Central memory CD4-positive, alpha-beta T cell (primary cell): ENCODE measurements around the gene NDRG4.
A peak's percentile ranks its signal among the peaks of the same experiment; 100 is the strongest.
"Not testable (repeated sequence)": the region's sequence is repeated elsewhere in the genome, so short reads cannot be mapped to it uniquely, and the experiment has no call there.

Source experiments
- DNase-seq: peaks from one replicate; pipeline ENCODE4 v3.0.0; 2022

The NDRG4 gene

GRCh38 chr16:58466396-58466795 is 33.5 kb upstream of the NDRG4 start:
- no peak for DNase-seq

DNA sequence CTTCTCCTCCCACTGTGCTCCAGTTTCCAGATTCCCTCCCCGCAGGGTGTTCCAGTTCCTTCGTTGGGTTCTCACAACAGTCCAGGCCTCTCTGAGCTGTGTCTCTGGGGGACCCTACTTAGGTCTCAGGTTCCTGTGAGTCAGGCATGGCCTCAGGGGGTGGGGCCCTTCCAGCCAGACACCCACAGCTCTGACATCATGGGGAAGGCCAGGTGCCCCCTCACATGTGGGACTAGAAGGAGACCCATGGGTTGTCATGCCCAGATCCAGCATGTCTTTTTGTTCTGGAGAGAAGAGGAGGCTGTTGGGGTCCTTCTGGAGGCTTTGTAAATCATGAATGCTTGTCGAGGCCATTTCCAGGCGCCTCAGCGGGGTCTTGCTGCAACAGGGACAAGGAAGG is 32.0 kb upstream of the NDRG4 start:
- no peak for DNase-seq

DNA sequence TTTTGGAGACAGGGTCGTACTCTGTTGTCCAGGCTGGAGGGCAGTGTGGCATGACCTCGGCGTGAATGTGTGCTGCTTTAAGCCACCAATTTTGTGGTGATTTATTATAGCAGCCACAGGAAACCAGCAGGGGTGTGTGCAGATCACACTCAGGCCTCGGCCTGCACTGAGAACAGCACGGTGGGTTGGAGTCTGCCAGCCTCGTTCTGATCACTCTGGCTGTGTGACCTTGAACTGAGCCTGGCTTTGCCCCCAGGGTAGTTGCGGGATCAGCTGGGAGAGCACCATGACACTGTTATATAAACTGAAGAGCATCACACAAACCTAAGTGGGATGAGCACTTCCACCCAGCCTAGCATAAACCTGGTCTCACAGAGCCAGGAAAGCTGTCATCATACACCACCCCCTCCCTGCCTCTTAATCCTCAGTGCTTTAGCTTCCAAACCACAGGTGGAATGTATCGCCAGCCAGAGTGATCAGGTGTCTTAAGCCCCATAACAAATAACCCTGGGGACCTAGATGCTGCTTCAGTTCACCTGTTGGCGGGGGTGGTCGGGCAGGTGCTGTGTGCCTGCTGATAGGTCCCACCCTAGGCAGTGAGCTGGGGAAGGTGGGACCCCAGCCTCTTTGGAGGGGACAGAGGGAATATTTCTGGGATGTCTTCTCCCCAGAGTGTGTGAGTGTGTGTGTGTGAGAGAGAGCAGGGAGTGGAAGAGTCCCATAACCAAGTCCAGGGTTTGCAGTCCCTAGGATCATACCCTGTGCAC is 28.6 kb upstream of the NDRG4 start:
- DNase-seq, result no peak

DNA sequence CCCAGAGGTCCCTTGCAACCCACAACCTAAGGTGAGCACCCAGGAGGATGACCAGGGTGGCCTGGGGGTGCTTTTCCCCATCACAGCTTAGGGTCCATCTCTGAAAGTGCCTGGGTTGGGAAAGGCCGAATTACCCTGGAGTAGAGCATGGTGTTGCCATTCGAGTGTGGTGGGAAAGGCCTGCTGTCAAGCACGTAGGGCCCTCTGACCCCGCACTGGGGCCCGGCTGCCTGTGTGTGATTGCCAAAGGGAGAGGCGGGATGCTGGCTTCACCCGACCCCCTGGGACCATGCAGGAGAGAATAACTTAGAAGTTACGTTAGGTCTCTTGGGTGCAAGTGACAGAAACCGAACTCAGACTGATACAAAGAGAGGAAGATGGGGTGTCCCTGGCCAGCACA is 27.7 kb upstream of the NDRG4 start:
- DNase-seq, result no peak

- no peak for DNase-seq
These were observed 27.1 kb upstream of the NDRG4 start for GRCh38 chr16:58472827-58473226.

DNA sequence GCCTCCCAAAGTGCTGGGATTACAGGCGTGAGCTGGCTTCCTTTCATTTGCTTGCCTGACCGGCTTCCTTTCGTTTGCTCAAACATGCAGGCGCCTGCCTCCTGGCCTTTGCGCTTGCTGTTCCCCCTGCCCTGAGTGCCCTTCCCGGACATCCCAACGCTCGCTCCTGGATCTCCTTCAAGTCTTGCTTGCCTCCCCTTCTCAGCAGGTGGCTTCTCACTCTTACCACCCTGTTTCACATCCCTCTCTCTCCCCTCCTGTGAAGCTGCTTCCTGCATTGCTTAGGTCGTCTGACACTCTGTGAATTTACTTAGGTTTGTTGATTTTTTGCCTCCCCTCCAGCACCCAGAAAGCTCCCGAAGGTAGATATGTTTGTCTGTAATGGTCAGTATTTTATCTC is 25.6 kb upstream of the NDRG4 start:
- no peak for DNase-seq

GRCh38 chr16:58475091-58475619 is 24.8 kb upstream of the NDRG4 start:
- no peak for DNase-seq

DNA sequence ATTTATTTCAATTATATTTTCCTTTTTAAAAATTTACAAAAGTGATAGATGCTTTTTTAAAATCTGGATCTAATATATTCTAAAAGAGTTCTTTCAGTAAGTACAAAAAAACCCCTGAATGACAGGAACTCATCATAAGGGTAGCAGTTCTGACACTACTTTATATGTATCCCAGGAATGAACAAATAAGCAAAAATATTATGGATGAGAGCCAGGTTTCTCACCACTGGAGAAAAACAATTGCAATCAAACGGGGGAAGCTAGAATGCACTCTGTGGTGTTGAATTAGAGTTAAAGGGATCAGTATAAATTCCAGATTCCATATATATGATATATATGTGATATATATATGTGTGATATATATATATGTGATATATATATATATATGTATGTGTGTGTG is 23.2 kb upstream of the NDRG4 start:
- DNase-seq, result no peak

GRCh38 chr16:58478427-58478826 is 21.5 kb upstream of the NDRG4 start:
- DNase-seq, result no peak

GRCh38 chr16:58481226-58481869 is 18.6 kb upstream of the NDRG4 start:
- no peak for DNase-seq

DNA sequence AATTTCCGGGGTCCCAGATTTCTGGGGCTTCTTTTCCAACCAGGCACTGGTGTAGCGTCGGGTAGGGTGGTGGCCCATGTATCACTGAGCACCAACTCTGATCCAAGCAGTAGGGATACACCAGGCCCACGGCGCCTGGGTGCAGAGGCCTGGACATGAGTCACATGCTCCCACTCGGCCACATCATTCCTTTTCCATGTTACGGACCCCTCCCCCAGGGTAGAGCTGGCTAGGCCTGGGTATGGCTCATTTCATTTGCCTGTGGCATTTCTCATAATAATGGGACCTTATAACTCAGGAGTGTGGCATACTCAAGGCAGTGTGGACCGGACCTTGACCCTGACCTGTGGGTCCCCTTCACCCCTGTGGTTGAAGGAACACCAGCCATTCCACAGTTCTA is 18.0 kb upstream of the NDRG4 start:
- DNase-seq, result no peak

DNA sequence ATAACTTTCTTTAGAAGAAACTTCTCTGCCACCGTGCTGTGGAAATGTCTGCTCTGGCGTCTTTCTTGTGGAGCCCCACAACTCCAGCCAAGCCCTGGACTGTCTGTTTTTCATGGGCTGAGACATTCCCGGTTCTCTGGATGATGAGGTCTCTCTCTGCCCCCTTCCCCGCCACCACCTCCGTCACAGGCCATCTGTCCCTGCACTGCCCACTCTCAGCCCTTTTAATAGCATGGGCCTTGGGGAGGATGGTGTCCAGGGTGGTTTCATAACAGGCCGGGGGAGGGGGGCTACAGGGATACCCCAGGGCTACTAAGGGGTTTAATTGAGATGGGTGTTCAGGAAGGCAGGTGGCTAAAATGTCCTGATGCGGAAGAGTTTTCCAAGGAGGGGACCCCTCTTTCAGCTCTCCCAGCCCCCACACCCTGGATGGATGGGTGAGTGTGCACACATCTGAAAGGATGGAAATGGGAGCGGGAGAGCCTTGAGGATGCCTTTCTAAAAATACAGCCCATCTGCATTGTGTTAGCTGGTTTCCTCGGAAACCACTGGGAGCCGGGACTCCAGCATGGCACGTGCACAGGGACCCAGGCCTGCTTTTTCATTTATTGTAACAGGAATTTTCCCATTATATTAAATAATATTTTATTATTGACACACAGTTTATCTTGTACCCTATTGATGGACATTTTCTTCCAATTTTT is 14.6 kb upstream of the NDRG4 start:
- DNase-seq, result no peak

DNA sequence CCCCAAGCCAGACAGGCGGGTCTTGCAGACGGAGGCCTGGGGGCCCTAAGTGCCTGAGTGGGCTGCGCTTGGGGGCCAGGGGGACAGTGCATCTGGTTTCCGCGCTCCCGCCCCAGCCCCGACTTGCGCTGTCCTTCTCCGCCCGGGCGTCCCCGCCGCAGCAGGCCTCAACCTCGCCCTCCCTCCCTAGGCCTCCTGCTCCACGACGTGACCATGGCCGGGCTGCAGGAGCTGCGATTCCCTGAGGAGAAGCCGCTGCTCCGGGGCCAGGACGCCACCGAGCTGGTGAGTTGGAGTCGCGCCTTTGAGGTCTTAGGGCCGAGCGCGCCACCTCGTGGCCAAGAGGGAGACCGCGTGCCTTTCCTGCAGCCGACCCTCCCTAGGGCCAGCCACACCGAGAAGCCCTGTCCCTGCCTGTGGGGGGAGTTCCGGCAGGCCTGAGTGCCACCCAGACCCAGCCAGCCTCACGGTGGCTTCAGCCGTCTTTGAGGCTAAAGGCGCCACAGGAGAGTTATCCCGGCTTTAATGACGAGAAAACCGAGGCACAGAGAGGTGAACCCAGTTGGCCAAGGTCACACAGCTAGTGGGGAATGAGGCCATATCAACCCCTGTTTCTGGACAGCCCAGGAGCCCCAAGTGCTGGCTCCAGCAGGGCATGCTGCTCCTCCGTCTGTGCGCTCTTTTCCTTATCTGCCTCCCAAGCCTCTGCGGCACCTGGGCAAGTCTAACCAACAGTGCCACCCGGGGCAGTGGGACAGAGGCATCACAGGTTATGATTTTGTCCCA is 12.2 kb upstream of the NDRG4 start:
- peak; percentile 52 for DNase-seq

DNA sequence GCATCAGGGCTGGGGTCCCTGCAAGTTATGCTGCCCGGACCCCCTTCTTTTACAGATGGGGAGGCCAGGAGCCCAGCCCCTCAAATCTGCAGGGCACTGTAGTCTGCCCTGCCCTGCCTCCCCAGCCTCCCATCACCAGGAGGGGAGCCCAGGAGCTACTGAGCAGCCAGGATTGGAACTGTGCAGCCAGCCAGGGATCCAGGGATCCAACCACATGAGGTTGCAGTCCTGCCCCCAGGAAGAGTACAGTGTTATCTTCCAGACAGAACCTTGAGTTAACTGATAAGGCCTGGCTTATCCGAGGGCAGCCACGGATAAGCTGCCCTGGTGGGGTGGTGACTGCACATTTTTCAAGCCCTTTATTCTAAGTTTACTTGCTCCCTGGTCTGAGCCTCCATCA is 11.4 kb upstream of the NDRG4 start:
- no peak for DNase-seq

DNA sequence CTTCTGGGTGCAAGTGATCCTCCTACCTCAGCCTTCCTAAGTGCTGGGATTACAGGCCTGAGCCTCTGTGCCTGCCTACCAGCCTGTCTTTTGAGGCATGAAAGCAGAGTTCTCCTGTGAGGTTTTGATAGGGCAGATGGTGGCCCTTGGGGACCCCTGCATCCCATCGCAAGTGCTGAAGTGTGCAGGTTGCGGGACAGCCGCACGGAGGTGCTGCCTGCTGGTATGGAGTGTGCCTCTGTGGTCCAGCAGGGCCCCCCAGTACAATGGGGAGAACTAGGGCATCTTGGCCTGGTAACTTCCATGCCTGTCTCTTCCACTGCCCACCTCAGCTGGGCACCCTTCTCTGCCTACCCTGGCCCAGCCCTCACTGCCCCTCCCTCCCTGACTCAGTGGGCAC is 9.9 kb upstream of the NDRG4 start:
- DNase-seq, result no peak

DNA sequence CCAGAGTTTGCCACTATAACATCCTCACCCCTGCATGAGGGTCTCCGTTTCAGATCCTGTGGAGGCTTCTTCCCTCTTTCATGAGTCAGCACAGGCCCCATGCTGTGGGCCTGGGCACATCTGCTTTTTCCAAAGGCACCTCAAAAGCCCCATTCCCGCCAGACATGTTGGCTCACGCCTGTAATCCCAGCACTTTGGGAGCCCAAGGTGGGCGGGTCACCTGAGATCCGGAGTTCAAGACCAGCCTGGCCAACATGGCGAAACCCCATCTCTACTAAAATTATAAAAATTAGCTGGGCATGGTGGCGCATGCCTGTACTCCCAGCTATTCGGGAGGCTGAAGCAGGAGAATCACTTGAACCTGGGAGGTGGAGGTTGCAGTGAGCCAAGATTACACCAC is 9.4 kb upstream of the NDRG4 start:
- DNase-seq, result not testable (repeated sequence)

DNA sequence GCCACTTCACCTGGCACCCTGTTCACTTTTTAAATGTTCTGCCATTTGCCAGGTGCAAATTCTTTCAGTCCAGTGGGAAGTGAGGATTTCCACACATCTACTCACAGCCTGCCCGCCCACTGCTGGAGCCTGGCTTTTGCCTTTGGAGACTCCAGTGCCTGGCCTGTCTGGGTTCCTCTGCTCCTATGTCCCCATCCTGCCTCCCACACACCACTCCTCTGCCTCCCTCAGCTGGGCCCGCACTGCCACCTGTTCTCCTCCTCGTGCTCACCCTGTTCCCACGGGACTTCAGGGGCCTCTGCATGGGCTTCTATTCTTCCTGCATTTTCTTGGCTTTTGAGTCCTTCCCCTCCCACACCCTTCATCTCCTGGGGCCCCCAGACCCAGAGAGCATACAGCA is 7.9 kb upstream of the NDRG4 start:
- DNase-seq, result no peak

DNA sequence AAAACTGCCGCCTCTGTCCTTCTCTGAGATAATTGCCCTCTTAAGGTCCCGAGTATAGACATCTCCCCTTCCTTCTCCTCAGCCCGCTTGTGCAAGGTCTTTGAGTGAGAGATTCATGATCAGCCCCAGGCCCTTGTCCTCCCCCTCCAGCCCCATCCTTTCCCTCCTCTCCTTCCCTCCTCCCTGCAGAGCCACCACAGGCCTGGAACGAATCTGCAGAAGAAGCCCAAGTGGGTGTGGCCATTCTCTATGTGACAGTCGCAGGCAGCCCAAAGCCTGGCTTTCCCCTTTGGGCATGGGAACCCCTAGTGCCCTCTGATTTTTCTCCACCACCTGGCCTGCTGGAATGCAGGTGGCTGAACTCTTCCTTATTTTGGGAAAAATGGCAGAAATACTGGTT is 7.2 kb upstream of the NDRG4 start:
- no peak for DNase-seq

DNA sequence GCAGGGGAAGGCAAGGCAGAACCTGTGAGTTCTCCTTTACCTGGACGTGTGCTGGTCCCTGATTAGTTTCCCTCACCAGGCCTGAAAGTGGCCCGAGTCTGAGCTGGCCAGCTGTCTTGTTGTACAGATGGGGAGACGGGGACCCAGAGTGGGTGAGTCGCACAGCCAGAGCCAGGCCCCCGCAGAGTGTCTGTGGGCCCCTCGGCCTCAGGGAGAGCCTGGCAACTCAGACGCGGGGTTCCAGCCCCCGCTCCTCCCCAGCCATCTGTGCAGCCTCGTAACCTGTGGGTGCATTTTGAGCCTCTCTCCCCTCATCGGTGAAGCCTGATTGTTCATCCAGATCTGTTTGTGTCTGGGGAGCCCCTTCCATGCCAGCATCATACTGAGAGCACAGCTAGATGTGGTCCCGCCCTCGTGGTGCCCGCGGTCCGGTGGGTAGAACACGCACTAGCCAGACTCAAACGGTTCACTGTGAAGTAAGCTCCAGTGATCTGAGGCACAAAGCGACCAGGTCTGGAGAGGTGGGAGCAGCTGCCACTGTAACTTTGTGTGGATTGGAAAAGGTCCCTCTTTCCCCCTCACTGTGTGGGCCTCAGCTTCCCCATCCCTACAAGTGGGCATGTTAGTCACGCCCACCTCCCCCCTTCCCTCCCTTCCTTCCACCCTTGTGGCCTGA is 6.0 kb upstream of the NDRG4 start:
- DNase-seq, result no peak

DNA sequence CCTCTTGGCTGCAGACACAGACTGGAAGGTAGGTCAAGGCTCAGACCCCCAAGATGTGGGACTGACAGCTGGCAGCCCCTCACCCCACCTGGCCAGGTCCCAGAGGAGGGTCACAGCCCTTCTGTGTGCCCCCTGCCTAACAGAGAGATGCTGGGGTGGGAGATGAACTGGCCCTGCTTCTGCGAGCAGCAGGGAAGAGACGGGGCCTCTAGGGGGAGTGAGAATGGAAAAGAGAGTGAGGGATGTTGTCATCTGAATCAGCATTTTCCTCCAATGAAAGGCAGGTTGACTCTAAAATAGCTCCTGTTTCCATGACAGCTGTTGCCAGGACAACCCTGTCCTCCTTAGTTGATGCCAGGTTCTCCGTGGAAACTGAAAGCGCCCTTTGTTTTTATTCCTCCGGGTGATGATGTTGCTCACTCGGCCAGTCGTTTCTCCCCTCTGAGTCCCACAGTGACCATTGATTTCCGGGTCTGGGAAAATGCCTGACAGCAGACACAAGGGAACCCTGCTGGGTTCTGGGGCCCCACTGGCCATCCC is 4.9 kb upstream of the NDRG4 start:
- peak; percentile 54 for DNase-seq

- DNase-seq, result no peak
These were observed 4.2 kb upstream of the NDRG4 start for GRCh38 chr16:58495521-58496331.
